ENCODE measurements around the gene RPS21.

DNA sequence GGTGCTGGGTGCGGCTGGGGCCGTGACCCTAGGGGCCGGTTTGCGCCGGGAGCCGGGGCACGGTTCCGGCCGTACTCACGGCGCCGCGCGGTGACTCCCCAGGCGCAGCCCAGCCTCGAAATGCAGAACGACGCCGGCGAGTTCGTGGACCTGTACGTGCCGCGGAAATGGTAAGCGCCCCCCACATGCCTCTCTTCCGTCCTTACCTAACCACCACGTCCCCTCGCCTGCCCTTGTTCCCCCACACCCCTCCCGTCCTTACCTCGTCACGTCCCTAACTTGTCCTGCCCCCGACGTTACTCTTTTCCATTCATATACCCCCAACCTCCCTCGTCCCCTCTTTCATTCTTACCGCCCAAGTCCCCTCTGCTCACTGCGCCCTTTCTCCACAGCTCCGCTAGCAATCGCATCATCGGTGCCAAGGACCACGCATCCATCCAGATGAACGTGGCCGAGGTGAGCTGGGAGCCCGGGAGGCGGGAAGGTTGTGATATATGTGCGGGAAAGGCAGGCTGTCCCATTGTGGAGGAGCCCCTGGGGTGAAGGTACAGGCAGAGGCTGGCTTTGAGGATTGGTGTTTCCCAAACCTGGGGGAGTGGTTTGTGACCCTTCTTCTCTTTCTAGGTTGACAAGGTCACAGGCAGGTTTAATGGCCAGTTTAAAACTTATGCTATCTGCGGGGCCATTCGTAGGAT lies 463 bp downstream of the RPS21 start:
- TF ChIP-seq POLR2A (IDR thresholded peaks at IDR 0.05; ENCODE audit: low read depth, low read length) (peak; percentile 2; the same call in 1 of the 2 replicates), TCF3 (IDR thresholded peaks at IDR 0.05; ENCODE audit: borderline replicate concordance, insufficient read depth, low read depth, low read length) (no peak), EP300 (IDR thresholded peaks at IDR 0.05; ENCODE audit: borderline replicate concordance in 1 of 2, control insufficient read depth in 1 of 2, low read depth in 2 of 2, low read length in 2 of 2) (no peak), CBFB (IDR thresholded peaks at IDR 0.05; ENCODE audit: low read depth) (no peak), GABPA (IDR thresholded peaks at IDR 0.05; ENCODE audit: low read depth) (no peak), POLR2AphosphoS2 (IDR thresholded peaks at IDR 0.05; ENCODE audit: low read depth, low read length) (no peak)
- TF ChIP-seq, protein P1, sequence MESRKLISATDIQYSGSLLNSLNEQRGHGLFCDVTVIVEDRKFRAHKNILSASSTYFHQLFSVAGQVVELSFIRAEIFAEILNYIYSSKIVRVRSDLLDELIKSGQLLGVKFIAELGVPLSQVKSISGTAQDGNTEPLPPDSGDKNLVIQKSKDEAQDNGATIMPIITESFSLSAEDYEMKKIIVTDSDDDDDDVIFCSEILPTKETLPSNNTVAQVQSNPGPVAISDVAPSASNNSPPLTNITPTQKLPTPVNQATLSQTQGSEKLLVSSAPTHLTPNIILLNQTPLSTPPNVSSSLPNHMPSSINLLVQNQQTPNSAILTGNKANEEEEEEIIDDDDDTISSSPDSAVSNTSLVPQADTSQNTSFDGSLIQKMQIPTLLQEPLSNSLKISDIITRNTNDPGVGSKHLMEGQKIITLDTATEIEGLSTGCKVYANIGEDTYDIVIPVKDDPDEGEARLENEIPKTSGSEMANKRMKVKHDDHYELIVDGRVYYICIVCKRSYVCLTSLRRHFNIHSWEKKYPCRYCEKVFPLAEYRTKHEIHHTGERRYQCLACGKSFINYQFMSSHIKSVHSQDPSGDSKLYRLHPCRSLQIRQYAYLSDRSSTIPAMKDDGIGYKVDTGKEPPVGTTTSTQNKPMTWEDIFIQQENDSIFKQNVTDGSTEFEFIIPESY (IDR thresholded peaks at IDR 0.05) = no peak
- TF ChIP-seq, protein P2, sequence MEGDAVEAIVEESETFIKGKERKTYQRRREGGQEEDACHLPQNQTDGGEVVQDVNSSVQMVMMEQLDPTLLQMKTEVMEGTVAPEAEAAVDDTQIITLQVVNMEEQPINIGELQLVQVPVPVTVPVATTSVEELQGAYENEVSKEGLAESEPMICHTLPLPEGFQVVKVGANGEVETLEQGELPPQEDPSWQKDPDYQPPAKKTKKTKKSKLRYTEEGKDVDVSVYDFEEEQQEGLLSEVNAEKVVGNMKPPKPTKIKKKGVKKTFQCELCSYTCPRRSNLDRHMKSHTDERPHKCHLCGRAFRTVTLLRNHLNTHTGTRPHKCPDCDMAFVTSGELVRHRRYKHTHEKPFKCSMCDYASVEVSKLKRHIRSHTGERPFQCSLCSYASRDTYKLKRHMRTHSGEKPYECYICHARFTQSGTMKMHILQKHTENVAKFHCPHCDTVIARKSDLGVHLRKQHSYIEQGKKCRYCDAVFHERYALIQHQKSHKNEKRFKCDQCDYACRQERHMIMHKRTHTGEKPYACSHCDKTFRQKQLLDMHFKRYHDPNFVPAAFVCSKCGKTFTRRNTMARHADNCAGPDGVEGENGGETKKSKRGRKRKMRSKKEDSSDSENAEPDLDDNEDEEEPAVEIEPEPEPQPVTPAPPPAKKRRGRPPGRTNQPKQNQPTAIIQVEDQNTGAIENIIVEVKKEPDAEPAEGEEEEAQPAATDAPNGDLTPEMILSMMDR (IDR thresholded peaks at IDR 0.05 in 2 of 3, conservative IDR thresholded peaks at IDR 0.05 in 1 of 3; ENCODE audit: control insufficient read depth in 2 of 3, extremely low read depth in 1 of 3, insufficient read depth in 1 of 3, low read depth in 3 of 3, low read length in 3 of 3) = no peak
